ENCODE data around the gene GRIFIN. TPM values are rescaled to one million over a fixed set of nuclear protein-coding genes. Genes with fewer than 3 reads are reported as not detected.

Gene GRIFIN
- total RNA-seq, 1 experiment from 2014 or later = not detected

GRCh38 chr7:2523941-2524807, 48.0 kb upstream of the GRIFIN start:
- Histone ChIP-seq H3K79me2 (ENCODE audit: low read length) (peaks cover 8% of the 10 kb centered on the region; the same call in 1 of the 2 replicates), H3K9me2 (replicated peaks; ENCODE audit: low read length) (no peaks in the 10 kb centered on the region), H3K9me3 (ENCODE audit: low read length) (no peaks in the 10 kb centered on the region), H2AFZ (ENCODE audit: low read length) (peak overlapping the region; percentile 19; the same call in 1 of the 2 replicates), H3F3A (ENCODE audit: low read length, unreplicated experiment) (peaks cover 8% of the 10 kb centered on the region), H3K27ac (ENCODE audit: low read length) (peak overlapping the region; percentile 23), H3K9ac (ENCODE audit: low read length) (no peak overlapping the region; the same call in 1 of the 2 replicates), H4K20me1 (ENCODE audit: low read length) (no peaks in the 10 kb centered on the region), H3K4me2 (ENCODE audit: low read length) (peak overlapping the region; percentile 97), H3K27me3 (ENCODE audit: low read length) (no peaks in the 10 kb centered on the region), H3K4me3 (ENCODE audit: low read length) (peak overlapping the region; percentile 42; the same call in 1 of the 2 replicates), H3K4me1 (ENCODE audit: insufficient read depth, low read length) (peaks cover 67% of the 10 kb centered on the region), H3K36me3 (ENCODE audit: low read depth, low read length) (no peaks in the 10 kb centered on the region)
- POLR2A ChIA-PET (ENCODE audit: unreplicated experiment) = interaction anchor here (0.6 kb wide), 1 partner anchor 720 kb away, joined by 3 read pairs; no protein-coding TSS in a partner anchor
- intact Hi-C loops (cut with micrococcal nuclease) = loop anchor here (2.0 kb wide), 1 partner anchor 31 kb away; the partner anchor contains the start of gene BRAT1
- CTCF ChIA-PET = interaction anchor here (0.6 to 1.2 kb wide), 2 partner anchors 12 to 29 kb away, joined by 3 read pairs; no protein-coding TSS in a partner anchor
- DNase-seq (peak; percentile 86), ATAC-seq (peak; percentile 25)
- TF ChIP-seq EZH2 (IDR thresholded peaks at IDR 0.05; ENCODE audit: low read length, unreplicated experiment) (no peak), EZH2phosphoT487 (IDR thresholded peaks at IDR 0.05; ENCODE audit: borderline replicate concordance, low read length) (peak; percentile 99)
- BruUV-seq (replicated peaks) = no TSS peak

- Histone ChIP-seq H3K79me2 (ENCODE audit: low read length) (peaks cover 8% of the 10 kb centered on the region; the same call in 1 of the 2 replicates), H3K9me3 (ENCODE audit: low read length) (no peaks in the 10 kb centered on the region), H3K27ac (ENCODE audit: low read length) (peak overlapping the region; percentile 23), H3K4me1 (ENCODE audit: insufficient read depth, low read length) (peaks cover 60% of the 10 kb centered on the region), H3K36me3 (ENCODE audit: low read depth, low read length) (no peaks in the 10 kb centered on the region), H3F3A (ENCODE audit: low read length, unreplicated experiment) (peaks cover 5% of the 10 kb centered on the region), H3K27me3 (ENCODE audit: low read length) (no peaks in the 10 kb centered on the region), H3K9me2 (replicated peaks; ENCODE audit: low read length) (no peaks in the 10 kb centered on the region), H2AFZ (ENCODE audit: low read length) (peak overlapping the region; percentile 19; the same call in 1 of the 2 replicates), H4K20me1 (ENCODE audit: low read length) (no peaks in the 10 kb centered on the region), H3K9ac (ENCODE audit: low read length) (no peak overlapping the region; the same call in 1 of the 2 replicates), H3K4me2 (ENCODE audit: low read length) (peak overlapping the region; percentile 97), H3K4me3 (ENCODE audit: low read length) (peak overlapping the region; percentile 42; the same call in 1 of the 2 replicates)
- CTCF ChIA-PET = interaction anchor here (0.6 to 1.2 kb wide), 2 partner anchors 11 to 30 kb away, joined by 3 read pairs; no protein-coding TSS in a partner anchor
- TF ChIP-seq EZH2phosphoT487 (IDR thresholded peaks at IDR 0.05; ENCODE audit: borderline replicate concordance, low read length) (peak; percentile 66), EZH2 (IDR thresholded peaks at IDR 0.05; ENCODE audit: low read length, unreplicated experiment) (no peak)
- POLR2A ChIA-PET (ENCODE audit: unreplicated experiment) = no interaction called here
- DNase-seq = peak; percentile 35
- intact Hi-C loops (cut with micrococcal nuclease) = no loop called here
- peak; percentile 3 for ATAC-seq
- BruUV-seq (replicated peaks) = no TSS peak
Observed at GRCh38 chr7:2523461-2523936, 47.3 kb upstream of the GRIFIN start.

- H3K27ac ChIP-seq (ENCODE audit: low read length) = no peak overlapping the region; the same call in 1 of the 2 replicates
- intact Hi-C loops (cut with micrococcal nuclease) = no loop called here
- CTCF ChIA-PET = interaction anchor here (1.2 kb wide), 1 partner anchor 10 kb away, joined by 3 read pairs; no protein-coding TSS in a partner anchor
Observed at GRCh38 chr7:2522780-2523433, 46.7 kb upstream of the GRIFIN start.

More at GRCh38 chr7:2522780-2523433, 46.7 kb upstream of the GRIFIN start:
- Histone ChIP-seq H3K4me1 (ENCODE audit: insufficient read depth, low read length) (peaks cover 54% of the 10 kb centered on the region), H3F3A (ENCODE audit: low read length, unreplicated experiment) (no peaks in the 10 kb centered on the region), H3K36me3 (ENCODE audit: low read depth, low read length) (no peaks in the 10 kb centered on the region), H3K9me2 (replicated peaks; ENCODE audit: low read length) (no peaks in the 10 kb centered on the region), H4K20me1 (ENCODE audit: low read length) (no peaks in the 10 kb centered on the region), H3K9ac (ENCODE audit: low read length) (no peak overlapping the region), H3K4me3 (ENCODE audit: low read length) (no peak overlapping the region), H3K9me3 (ENCODE audit: low read length) (no peaks in the 10 kb centered on the region), H2AFZ (ENCODE audit: low read length) (no peak overlapping the region), H3K4me2 (ENCODE audit: low read length) (peak overlapping the region; percentile 97), H3K79me2 (ENCODE audit: low read length) (peaks cover 8% of the 10 kb centered on the region; the same call in 1 of the 2 replicates), H3K27me3 (ENCODE audit: low read length) (no peaks in the 10 kb centered on the region)
- POLR2A ChIA-PET (ENCODE audit: unreplicated experiment) = no interaction called here
- ATAC-seq (no peak), DNase-seq (peak; percentile 37)
- TF ChIP-seq EZH2 (IDR thresholded peaks at IDR 0.05; ENCODE audit: low read length, unreplicated experiment) (no peak), EZH2phosphoT487 (IDR thresholded peaks at IDR 0.05; ENCODE audit: borderline replicate concordance, low read length) (no peak), CTCF (conservative IDR thresholded peaks at IDR 0.05; ENCODE audit: low read depth, low read length) (no peak)
- no TSS peak for BruUV-seq (replicated peaks)

Measured in PC-3 (cell line).